Endometrial microvascular endothelial cells (primary cell): Measurements from ENCODE around the gene PRPSAP2. TPM values are rescaled to one million over a fixed set of nuclear protein-coding genes. Genes with fewer than 3 reads are reported as not detected.
"Not testable (repeated sequence)": the region's sequence is repeated elsewhere in the genome, so short reads cannot be mapped to it uniquely, and the experiment has no call there.

Source experiments
- in situ Hi-C: cut with HindIII; loops from 2 replicates; pipeline ENCODE4 v1.10.0; 2017; ENCODE audit warnings: low sequenced_read_pairs, low pct_unique_long_range_greater_than_20kb; ENCODE audit errors: inconsistent ontology term
- total RNA-seq: library from RNA; depleted of rRNA; stranded (reverse); fragments of >200 nt; gene quantifications from one replicate; pipeline ENCODE4 v1.2.3, GENCODE V29; 2015; ENCODE audit errors: inconsistent ontology term

The PRPSAP2 gene
- total RNA-seq, 1 donor from 2014 or later = 33.0 TPM

- in situ Hi-C loops = no loop called here
These were observed 74.6 kb downstream of the PRPSAP2 start for GRCh38 chr17:18932360-18933055.

GRCh38 chr17:18933102-18934058 is 75.4 kb downstream of the PRPSAP2 start:
- in situ Hi-C loops = no loop called here

GRCh38 chr17:18937981-18938691 is 80.2 kb downstream of the PRPSAP2 start:
- in situ Hi-C loops = no loop called here

- in situ Hi-C loops = no loop called here
These were observed 80.7 kb downstream of the PRPSAP2 start for GRCh38 chr17:18938692-18939023.

GRCh38 chr17:18944646-18945045 is 86.7 kb downstream of the PRPSAP2 start:
- in situ Hi-C loops = no loop called here

- in situ Hi-C loops = no loop called here
These were observed 88.6 kb downstream of the PRPSAP2 start for GRCh38 chr17:18946536-18946935.

- in situ Hi-C loops = no loop called here
These were observed 89.9 kb downstream of the PRPSAP2 start for GRCh38 chr17:18947866-18948265.

GRCh38 chr17:18948476-18949006 is 90.6 kb downstream of the PRPSAP2 start:
- in situ Hi-C loops = no loop called here

GRCh38 chr17:18949566-18949965 is 91.6 kb downstream of the PRPSAP2 start:
- in situ Hi-C loops = no loop called here

- in situ Hi-C loops = no loop called here
These were observed 92.4 kb downstream of the PRPSAP2 start for GRCh38 chr17:18950346-18950745.

GRCh38 chr17:18950944-18951905 is 93.3 kb downstream of the PRPSAP2 start:
- in situ Hi-C loops = no loop called here

GRCh38 chr17:18951941-18952842 is 94.3 kb downstream of the PRPSAP2 start, which contains the start of gene SLC5A10:
TSS of gene SLC5A10 (plus strand) at chr17:18952165. CDS start at chr17:18952206, 41 bp downstream.
- in situ Hi-C loops = no loop called here

- in situ Hi-C loops = no loop called here
These were observed 95.3 kb downstream of the PRPSAP2 start for GRCh38 chr17:18953231-18953728.

- in situ Hi-C loops = no loop called here
These were observed 96.4 kb downstream of the PRPSAP2 start for GRCh38 chr17:18954321-18954720.

GRCh38 chr17:18955009-18955408 is 97.1 kb downstream of the PRPSAP2 start:
- in situ Hi-C loops = no loop called here

- in situ Hi-C loops = not testable (repeated sequence)
These were observed 98.1 kb downstream of the PRPSAP2 start for GRCh38 chr17:18956021-18956420.

- in situ Hi-C loops = no loop called here
These were observed 98.7 kb downstream of the PRPSAP2 start for GRCh38 chr17:18956581-18956980.
